ENCODE results near the gene WSCD1.

The WSCD1 gene

DNA sequence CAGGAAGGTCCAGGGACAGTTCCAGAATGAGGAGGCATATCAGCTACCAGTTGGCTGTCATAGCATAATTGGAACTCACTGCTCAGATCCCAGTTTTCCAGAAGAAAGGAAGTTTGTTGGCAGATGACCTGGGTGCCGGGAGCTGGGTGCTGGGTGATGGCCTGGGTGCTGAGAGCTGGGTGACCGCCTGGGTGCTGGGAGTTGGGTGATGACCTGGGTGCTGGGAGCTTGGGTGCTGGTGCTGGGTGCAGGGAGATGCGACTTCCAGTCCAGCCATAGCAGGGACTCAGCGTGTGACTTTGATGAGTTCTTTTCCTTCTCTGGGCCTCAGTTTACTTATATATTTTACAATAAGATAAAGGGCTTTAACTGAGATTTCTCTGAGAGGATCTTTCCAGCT is 18.0 kb downstream of the WSCD1 start:
- no peak for DNase-seq

DNA sequence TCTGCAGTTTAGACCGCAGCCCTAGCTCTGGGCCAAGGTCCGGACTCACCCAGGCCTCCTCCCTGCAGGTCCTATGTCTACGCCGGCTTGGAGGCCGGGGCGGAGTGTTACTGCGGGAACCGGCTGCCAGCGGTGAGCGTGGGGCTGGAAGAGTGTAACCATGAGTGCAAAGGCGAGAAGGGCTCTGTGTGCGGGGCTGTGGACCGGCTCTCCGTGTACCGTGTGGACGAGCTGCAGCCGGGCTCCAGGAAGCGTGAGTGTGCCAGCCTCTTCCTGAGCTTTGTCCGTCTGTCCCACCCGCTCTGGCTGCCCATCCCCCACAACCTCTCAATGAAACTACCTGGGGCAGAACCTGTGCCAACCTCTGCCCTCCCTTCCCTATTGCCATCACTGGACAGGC is 20.1 kb downstream of the WSCD1 start:
- no peak for DNase-seq

DNA sequence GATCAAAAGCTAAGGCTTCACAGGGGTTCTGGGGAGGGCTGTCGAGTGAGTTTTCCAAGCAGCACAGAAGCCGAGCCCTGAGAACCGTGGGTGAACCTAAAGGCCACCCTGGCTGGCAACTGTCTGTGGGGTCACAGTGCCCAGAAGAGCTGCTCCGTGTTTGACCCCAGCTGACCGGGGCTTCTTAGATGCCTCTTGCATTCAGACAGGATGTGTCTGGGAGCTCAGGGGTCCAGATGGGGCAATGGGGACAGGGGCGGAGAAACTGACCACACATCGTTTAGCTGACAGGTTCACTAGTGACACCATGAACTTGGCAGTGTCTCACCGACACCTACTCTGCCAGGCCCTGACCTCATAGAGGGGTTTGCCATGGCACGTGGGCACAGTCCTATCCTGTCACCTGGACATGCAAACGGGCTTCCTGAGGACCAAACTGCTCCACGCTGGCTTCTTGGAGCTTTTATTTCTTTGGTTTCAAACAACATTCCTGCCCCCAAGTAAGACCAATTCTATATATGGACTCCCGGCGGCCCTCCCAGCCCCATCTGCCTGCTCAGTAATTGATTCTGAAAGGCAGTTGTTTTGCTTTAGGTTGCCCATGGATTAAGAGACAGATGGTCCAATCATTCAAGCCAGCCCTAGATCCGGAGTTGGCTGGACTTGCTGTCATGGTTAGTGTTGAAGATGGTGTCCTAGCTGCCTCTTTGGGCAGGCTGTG is 22.2 kb downstream of the WSCD1 start:
- no peak for DNase-seq

DNA sequence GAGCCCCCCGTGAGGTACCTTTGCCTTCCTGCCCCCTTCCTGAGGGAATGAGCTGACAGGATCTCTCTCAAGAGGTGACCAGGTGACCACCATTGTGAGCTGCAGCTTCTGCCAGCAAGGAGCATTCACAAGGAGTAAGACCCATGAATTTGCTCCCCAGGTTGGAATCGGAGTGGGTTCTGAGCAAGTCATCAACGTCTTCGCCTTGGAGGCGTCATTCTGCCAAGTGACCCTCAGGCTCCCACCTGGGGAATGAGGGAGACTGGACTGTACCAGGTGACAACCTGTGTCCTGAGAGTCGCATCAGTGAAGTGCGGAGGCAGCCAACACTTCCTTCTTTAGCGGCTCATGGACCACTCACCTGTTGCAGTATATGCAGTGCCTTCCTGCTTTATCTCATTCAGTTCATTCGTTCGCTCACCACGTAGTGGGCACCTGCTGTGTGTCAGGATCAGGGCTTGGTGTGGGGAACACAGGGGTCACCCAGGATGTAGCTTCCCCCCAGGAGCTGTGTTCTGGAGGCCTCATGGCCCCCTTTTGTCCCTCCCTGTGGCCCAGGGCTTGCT is 22.8 kb downstream of the WSCD1 start:
- no peak for DNase-seq

DNA sequence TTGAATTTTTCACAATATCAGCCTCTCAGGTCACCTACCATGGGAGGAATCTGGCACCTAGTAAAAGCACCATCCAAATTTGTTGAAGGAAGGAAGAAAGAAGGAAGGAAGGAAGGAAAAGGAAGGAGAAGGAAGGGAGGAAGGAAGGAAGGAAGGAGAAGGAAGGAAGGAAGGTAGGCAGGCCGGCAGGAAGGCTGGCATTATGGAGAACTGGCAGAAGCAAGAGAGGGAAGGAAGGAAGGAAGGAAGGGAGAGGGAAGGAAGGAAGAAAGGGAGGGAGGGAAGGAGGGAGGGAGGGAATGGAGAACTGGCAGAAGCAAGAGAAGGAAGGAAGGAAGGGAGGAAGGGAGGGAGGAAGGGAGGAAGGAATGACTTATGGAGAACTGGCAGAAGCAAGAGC is 24.3 kb downstream of the WSCD1 start:
- no peak for DNase-seq

DNA sequence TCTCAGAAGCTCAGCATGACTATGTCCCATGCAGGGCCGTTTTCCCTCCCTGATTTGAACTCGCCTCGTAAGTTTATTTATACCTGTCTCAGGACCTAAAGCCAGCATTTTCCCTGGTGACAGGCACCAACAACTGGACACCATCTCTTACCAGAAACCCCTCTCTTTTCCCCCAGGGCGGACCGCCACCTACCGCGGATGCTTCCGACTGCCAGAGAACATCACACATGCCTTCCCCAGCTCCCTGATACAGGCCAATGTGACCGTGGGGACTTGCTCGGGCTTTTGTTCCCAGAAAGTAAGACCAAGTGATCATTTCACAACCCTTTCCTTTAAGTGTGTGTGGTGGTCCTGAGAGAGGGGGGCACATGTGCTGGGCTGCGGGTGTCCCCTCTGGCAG is 24.7 kb downstream of the WSCD1 start:
- DNase-seq: no peak

DNA sequence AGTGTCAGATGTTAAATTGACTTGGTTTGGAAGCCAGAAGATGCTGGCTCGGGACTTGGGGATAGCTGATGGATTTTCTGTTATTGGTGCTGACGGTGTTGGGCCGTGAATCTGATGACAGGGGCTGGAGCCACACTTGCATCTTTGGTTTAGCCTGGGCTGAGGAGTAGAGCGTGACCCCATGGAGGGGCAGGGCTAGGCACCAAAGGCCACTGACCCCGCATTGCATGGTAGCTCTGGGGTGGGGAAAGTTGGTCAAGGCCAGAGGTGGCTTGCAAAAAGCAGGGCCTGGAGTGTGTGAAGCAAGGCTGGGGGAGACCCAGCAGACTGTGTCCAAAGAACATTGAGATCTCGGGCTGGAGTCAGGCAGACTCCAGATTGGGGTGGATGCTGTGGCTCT is 25.3 kb downstream of the WSCD1 start:
- DNase-seq: no peak

DNA sequence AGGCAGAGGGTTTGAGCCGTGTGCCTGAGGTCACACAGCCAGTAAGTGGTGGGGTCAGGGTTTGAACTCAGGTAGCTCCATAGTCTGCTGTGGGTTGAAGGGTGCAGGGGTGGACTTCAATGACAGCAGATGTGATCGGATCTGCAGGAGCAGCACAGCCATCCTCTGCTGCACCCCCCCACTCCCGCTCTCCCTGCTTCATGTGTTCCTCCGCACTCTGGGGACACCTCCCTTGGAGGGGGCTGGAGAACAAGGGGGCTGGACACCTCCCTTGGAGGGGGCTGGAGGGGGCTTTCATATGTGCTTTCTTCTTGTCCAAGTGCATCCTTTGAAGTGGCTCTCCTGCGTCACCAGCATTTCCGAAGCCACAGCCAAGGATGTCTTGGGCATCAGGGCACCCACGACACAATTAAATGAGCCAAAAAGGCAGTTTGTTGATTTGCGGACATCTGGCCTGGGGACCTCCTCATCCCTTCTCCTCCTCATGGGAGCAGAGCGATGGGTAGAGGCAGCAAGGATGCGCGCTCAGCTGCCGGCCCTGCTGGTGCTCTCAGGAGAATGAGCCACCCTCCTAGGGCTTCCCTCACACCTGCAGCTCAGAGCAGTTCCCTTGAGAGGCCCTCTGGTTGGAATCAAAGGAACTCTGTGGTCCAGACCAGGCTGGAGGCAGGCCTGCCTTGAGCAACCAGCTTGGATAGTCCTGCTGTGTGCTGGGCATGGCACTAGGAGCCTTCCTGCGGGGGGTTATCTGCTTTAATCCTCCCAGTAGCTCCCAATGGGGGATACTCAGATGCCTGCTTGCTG is 26.2 kb downstream of the WSCD1 start:
- DNase-seq: no peak

DNA sequence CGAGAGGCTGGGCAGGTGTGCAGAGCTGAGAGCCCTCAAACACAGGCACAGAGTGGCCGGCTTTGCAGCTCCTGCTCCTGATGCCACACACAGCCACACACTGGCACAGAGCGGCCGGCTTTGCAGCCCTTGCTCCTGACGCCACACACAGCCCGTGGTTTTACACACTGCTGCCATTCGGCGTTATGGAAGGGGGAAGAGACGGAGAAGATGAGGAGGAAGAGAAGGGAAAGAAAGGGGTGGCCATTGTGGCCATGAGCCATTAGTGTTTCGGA is 26.8 kb downstream of the WSCD1 start:
- DNase-seq: no peak

DNA sequence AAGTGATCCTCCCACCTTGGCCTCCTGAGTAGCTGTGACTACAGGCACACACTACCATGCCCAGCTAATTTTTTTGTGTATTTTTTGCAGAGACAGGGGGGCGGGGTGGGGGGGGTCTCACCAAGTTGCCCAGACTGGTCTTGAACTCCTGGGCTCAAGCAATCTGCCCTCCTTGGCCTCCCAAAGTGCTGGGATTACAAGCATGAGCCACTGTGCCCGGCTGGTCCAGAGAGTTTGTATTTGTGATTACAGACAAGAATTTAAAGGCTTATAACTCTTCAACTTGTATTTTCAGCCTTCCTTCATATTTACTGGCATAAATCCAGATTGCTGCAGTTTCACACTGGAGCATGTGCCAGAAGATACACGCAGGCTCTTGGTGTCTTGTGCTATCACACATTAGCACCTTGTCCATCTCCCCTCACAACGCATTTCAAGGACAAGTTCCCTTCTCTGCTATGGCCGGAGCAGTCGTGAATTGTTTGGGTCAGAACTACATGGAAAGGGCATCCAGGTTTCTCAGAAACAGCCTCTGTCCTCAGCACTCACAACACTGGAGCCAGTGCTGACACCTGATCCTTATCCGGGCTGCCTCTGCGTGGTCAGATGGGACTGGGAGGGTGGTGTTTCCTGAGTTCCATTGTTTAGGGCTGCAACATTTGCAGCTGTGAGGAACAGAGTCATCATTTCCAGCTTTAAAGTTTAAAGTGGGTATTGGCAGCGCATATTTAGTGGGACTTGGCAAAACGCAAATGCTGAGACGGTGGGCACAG is 28.1 kb downstream of the WSCD1 start:
- no peak for DNase-seq

DNA sequence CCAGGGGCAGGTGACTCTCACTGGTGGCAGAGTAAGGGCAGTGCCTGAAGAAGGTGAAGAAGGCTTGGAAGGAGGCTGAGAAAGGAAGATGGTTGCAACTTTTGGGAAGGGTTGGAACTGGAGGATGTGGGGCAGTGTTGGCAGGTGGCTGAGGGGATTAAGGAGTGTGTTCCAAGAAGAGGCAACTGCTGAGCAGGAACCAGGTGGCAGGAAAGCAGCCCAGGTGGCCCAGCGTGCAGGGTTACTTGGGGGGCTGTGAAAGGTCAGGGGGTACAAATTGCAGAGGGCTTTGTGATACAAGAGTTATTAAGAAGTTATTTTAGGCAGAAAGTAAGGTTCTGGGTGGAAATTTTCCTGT is 28.6 kb downstream of the WSCD1 start:
- no peak for DNase-seq

DNA sequence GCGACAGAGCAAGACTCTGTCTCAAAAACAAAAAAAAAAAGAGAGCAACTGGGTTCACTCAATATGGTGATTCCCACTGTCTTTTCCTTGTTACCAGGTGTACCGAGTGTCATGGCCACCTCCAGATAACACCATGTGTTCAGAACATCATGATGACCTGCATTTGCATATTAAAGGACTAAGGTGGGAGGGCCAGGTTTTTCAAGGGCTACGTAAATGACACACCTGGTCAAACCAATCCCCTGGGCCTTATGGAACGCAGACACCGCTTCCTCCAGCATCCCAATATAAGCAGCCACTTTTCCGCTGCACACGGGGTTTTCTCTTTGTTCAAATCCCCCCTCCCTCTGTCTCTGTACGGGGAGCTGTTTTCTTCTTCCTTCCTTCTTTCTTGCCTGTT is 29.3 kb downstream of the WSCD1 start:
- DNase-seq: no peak

DNA sequence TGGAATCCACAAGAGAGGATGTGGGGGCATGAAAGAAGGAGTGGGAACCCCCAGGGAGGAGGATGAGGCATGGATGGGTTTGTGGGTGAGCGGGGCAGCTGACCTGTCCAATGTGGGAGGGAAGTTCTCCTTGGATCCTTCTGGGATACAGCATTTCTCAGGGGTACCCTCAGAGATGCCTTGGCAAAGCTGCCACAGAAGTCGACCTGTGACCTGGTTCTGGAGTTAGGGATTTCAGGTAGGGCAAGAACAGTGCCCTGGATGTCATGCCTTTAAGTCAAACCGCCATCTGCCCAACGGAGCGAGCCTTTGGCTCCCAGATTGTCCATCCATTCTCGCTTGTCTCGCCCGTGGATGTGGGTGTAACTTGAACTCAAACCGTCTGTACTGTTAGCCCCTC is 30.0 kb downstream of the WSCD1 start:
- no peak for DNase-seq

DNA sequence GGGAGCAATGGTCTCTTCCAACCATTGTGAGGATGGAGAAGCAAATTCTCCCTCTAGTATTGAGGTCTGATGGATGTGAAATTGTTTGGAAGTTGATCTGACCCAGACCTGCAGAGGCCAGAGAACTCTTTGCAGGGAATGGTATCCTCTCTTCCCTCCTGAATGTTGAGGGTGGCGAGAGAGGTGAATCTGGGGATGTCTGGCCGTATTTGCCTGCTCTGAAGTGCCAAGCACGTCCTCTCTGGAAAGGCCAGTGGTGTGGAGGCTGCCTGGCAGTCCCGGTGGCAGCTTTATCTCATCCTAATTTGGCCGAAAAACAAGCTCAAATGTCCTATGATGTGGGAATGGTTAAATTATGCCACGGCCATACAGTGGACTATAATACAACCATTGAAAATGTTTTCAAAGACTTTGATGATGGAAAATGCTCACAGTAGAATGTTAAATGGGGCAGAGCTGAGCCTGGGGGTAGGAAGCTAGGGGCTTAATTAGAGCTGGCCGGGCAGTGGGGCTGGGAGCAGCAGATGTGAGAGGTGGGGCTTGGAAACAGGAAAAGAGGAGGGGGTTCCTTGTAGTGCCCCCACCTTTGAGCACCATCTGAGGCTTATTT is 30.8 kb downstream of the WSCD1 start:
- no peak for DNase-seq

DNA sequence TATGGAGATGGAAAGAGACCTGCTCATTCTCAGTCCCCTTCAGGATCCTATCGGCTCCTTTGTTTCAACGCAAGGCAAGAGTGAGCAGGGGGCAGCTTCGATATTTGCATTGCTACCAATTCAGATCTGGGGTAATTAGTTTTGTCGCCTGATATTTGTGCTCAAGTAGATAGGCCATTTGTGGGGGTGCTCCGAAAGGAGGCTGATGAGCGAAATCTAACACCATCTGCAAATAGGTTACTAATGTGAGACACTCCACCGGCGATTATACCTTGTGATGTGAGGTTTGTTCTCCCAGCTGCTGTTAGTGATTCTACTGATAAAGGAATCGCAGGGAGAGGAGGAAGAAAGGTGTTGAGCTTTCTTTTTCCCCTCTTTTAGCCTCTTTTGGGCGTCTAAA is 31.5 kb downstream of the WSCD1 start:
- DNase-seq: no peak

DNA sequence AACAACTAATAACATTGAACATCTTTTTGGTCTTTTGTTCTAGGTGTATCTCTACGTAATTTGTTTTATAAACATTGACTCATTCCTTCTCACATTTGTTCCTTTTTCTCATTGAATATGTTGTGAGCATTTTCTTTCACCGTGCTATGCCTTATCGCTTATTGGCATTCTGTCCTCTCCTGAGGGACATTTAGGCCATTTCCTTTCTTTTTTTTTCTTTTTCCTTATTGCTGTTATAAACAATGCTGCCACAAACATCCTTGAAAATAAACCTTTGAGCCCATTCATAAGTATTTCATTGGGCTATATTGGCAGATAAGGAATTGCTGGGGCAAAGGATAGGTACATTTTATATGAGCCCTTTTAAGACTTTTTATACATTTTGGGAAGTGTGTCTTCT is 32.4 kb downstream of the WSCD1 start:
- DNase-seq: no peak

DNA sequence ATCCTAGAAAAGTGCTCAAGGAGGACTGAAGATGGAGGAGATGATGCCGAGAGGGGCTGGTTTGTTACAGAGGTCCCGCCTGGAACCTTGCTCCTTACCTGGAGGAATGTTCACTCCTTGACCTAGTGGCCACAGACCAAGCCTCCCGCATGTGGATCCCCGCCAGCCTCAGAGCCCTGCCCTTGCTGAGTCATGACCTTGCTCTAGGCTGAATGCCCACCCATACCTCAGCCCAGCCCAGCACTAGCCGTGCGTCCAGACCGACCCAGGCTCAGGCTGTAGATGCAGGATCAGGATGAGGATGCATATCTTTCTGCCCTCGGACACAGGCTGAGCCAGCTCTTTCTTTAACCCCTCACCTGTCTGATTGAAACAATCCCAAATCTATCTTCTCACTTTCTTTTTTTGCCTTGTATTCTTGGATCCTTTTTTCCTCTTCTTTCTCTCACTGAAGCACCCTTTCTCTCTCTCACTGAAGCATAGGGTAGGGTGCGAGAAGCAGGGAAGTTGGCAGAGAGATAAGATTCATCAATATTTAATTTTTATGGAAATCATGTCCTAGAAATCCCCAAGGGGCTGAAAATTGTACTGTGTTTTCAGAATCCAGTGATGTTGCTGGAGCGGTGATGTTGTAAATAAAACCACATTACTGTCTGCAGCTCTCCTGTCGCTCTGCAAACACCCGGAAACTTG is 34.9 kb downstream of the WSCD1 start:
- DNase-seq: no peak

DNA sequence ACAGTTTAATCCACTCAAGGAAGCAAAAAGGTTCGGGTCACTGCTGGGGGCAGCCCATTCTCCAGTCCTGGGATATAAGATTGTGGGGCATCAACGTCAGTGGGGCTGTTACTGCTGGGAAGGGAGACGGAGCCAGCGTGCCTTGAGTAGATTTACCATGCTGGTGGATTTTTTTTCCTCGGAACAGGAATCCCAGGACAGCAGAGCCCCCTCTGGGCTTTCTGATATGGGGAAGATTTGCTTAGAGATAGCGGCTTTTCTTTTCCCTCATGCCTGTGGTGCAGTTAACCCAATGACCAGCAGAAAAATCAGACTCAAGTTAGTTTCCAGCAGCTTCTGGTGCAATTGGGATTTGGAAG is 35.4 kb downstream of the WSCD1 start:
- no peak for DNase-seq

DNA sequence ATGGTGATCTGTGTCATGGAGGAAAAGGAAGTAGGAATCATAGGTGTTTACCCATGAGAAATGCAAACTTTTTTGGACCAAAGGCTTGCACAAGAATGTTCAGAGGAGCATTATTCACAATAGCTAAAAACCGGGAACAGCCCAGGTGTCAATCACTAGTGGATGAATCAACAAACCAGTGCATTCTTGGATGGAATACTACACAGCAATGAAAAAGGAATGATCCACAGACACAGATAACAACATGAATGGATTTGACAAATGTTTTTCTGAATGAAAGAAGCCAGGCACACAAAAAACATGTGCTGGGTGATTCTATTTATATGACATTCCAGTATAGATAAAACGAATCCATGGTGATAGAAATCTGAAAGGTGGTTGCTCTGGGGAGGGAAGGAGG is 36.0 kb downstream of the WSCD1 start:
- DNase-seq: no peak

DNA sequence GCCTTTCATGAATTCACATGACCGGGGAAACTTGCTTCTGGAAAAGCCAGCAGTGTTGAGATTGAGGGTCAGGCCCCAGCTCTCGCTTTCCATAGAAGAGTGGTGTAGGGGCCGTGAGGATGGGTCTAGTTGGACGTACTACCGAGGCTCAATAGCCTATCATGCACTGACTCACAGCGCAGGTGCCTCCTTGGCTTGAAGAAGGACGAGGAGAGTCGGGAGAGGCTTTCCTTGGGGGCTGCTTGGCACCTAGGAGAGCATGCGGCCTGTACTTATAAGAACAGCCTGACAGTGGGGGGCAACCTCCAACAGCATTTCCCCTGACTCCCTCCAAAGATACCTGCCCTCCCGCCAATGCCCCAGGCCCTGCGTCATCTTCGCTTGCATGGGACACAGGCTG is 37.6 kb downstream of the WSCD1 start:
- no peak for DNase-seq

DNA sequence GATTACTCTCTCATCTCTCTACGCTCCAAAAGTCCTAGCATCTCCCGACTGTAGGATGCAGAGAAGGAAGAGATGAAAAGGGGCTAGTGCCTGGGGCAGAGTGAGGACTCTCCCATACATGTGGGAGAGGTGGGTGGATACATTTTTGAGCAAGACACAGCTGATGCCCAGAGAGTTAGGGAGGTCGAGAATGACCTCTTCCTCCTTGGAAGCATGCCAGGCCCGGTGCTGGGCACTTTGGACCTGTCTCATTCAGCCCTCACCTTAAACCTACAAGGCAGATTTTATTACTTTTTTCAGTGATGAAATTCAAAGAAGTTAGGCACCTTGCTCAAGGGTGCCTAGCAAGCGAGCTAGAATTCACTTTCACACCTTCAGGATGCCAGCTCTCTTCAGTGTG is 38.2 kb downstream of the WSCD1 start:
- DNase-seq: no peak

DNA sequence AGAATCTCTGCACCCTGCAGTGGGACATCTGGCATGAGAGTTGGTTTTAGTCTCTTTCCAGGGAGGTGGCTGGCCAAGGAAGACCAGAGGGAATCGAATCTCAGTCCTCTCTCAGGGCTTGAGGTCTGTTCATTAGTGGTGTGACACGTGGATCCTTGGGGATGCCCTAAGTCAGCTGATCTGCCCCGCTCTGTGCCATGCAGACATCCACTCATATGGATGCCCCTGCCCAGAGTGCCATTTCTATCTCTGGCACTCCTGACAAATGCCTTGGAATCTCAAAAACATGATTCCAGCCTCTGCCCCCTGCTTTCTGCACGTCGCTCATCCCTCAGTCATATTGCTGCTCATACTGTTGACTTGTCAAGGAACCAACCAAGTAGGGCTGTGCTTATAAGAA is 38.8 kb downstream of the WSCD1 start:
- no peak for DNase-seq

DNA sequence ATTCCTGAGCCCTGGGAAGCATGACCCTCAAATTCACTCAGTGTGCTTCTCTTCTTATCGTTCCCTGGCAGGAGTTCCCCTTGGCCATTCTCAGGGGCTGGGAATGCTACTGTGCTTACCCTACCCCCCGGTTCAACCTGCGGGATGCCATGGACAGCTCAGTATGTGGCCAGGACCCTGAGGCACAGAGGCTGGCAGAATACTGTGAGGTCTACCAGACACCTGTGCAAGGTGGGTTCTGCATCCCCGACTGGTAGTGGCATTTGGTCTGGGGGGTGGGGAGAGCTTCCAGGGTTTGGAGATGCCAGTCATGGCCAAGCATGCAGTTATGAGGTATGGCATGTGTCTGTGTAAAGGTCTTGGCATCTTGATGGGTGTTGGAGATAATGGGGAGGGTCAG is 39.4 kb downstream of the WSCD1 start:
- DNase-seq: no peak

All from COR-L47 (cell line).